CD4-positive, alpha-beta T cell treated with Interleukin-2 at 100 ng/mL for 4 hours (primary cell): Measurements from ENCODE around the gene MAN1A1.
"Not testable (repeated sequence)": the region's sequence is repeated elsewhere in the genome, so short reads cannot be mapped to it uniquely, and the experiment has no call there.

Experiments
- DNase-seq: peaks from one replicate; pipeline ENCODE4 v3.0.0-alpha.2; 2020; ENCODE audit warnings: low spot score

Gene MAN1A1

GRCh38 chr6:119349361-119350201, at the start of gene MAN1A1:
Gene MAN1A1 (minus strand): TSS chr6:119349761. CDS start chr6:119349065, 696 bp downstream.
- DNase-seq: peak; percentile 90

- DNase-seq: no peak
Measured at GRCh38 chr6:119395192-119395591, 45.6 kb upstream of the MAN1A1 start.

- DNase-seq: no peak
Measured at GRCh38 chr6:119390247-119390793, 40.8 kb upstream of the MAN1A1 start.

- DNase-seq: no peak
Measured at GRCh38 chr6:119385994-119386393, 36.4 kb upstream of the MAN1A1 start.

GRCh38 chr6:119384444-119384843, 34.9 kb upstream of the MAN1A1 start:
- DNase-seq: no peak

- no peak for DNase-seq
Measured at GRCh38 chr6:119379809-119380208, 30.2 kb upstream of the MAN1A1 start.

- not testable (repeated sequence) for DNase-seq
Measured at GRCh38 chr6:119377043-119377442, 27.5 kb upstream of the MAN1A1 start.

- DNase-seq: no peak
Measured at GRCh38 chr6:119370080-119370479, 20.5 kb upstream of the MAN1A1 start.

GRCh38 chr6:119368921-119369320, 19.4 kb upstream of the MAN1A1 start:
- no peak for DNase-seq

GRCh38 chr6:119361209-119361608, 11.6 kb upstream of the MAN1A1 start:
- DNase-seq: no peak

GRCh38 chr6:119360262-119360915, 10.8 kb upstream of the MAN1A1 start:
- no peak for DNase-seq

- DNase-seq: no peak
Measured at GRCh38 chr6:119355890-119356289, 6.3 kb upstream of the MAN1A1 start.

- no peak for DNase-seq
Measured at GRCh38 chr6:119355157-119355556, 5.6 kb upstream of the MAN1A1 start.

- no peak for DNase-seq
Measured at GRCh38 chr6:119353696-119354095, 4.1 kb upstream of the MAN1A1 start.

- DNase-seq: no peak
Measured at GRCh38 chr6:119352001-119352400, 2.4 kb upstream of the MAN1A1 start.

GRCh38 chr6:119350952-119351372, 1.4 kb upstream of the MAN1A1 start:
- DNase-seq: no peak

GRCh38 chr6:119350202-119350951, 816 bp upstream of the MAN1A1 start:
- peak; percentile 44 for DNase-seq

GRCh38 chr6:119348748-119349360, 707 bp downstream of the MAN1A1 start:
- DNase-seq: peak; percentile 32

GRCh38 chr6:119348096-119348747, 1.3 kb downstream of the MAN1A1 start:
- peak; percentile 27 for DNase-seq

GRCh38 chr6:119347466-119348095, 2.0 kb downstream of the MAN1A1 start:
- peak; percentile 28 for DNase-seq

GRCh38 chr6:119346936-119347335, 2.6 kb downstream of the MAN1A1 start:
- DNase-seq: no peak
